Suprapubic skin (tissue), 4 donors: ENCODE measurements around the gene SGPL1. TPM values are rescaled to one million over a fixed set of nuclear protein-coding genes. Genes with fewer than 3 reads are reported as not detected.

Experiments used
- DNase-seq, 2 donors: peaks; one replicate each; pipeline ENCODE4 v3.0.0-alpha.2; 2019; ENCODE audit warnings: low spot score in 2 of 2
- H3K27ac ChIP-seq: fragments of 200-600 bp; sonication (generic); one replicate; pipeline ENCODE4 v1.5.1; 2019
- H3K27me3 ChIP-seq: fragments of 200-600 bp; sonication (generic); one replicate; pipeline ENCODE4 v1.5.1; 2019
- H3K36me3 ChIP-seq: fragments of 200-600 bp; sonication (generic); one replicate; pipeline ENCODE4 v1.5.1; 2019
- H3K4me1 ChIP-seq: fragments of 200-600 bp; sonication (generic); one replicate; pipeline ENCODE4 v1.5.1; 2019
- H3K4me3 ChIP-seq: fragments of 200-600 bp; sonication (generic); one replicate; pipeline ENCODE4 v1.5.1; 2019; ENCODE audit warnings: mild to moderate bottlenecking
- H3K9me3 ChIP-seq: fragments of 200-600 bp; sonication (generic); one replicate; pipeline ENCODE4 v1.5.1; 2019
- CTCF ChIP-seq, 2 donors: fragments of 200-600 bp in 1 of 2; fragments of 450-650 bp in 1 of 2; sonication (generic) in 1 of 2; IDR thresholded peaks; one replicate each; pipeline ENCODE4 v1.5.1; 2016 to 2019; ENCODE audit warnings: antibody characterized with exemption in 2 of 2, mild to moderate bottlenecking in 1 of 2, moderate library complexity in 1 of 2
- EP300 ChIP-seq: sonication (generic); formaldehyde crosslinking; IDR thresholded peaks from one replicate; pipeline ENCODE4 v1.6.1; 2017; ENCODE audit warnings: antibody characterized with exemption
- POLR2A ChIP-seq, 2 donors: fragments of 450-650 bp; IDR thresholded peaks; one replicate each; pipeline ENCODE4 v1.6.1; 2017; ENCODE audit warnings: antibody characterized with exemption in 2 of 2, mild to moderate bottlenecking in 2 of 2, moderate library complexity in 2 of 2
- POLR2AphosphoS5 ChIP-seq, 3 donors: sonication (generic); formaldehyde crosslinking; IDR thresholded peaks; one replicate each; pipeline ENCODE4 v1.6.1; 2017; ENCODE audit warnings: antibody characterized with exemption in 3 of 3
- WGBS: methylation state at CpG from one replicate; pipeline ENCODE4 v1.1.5; 2018; 5-methylcytosine and 5-hydroxymethylcytosine counted together
- total RNA-seq, 4 donors: library from RNA; depleted of rRNA; stranded (reverse); fragments of >200 nt; gene quantifications; one replicate each; pipeline ENCODE4 v1.1.0, GENCODE V29; 2016

The SGPL1 gene
- total RNA-seq, 4 donors from 2014 or later = 54.4 to 80.1 (median 59.6) TPM

GRCh38 chr10:70893227-70894006 lies 77.7 kb downstream of the SGPL1 start:
- no peak for DNase-seq
- no peaks in the 10 kb centered on the region for H3K36me3 ChIP-seq
- no peaks in the 10 kb centered on the region for H3K9me3 ChIP-seq
- no peak overlapping the region for H3K4me3 ChIP-seq
- 84% methylated on average over 8 of the region's 10 CpGs for WGBS
- no peaks in the 10 kb centered on the region for H3K27me3 ChIP-seq
- no peak overlapping the region for H3K27ac ChIP-seq
- TF ChIP-seq EP300 (no peak), POLR2AphosphoS5 (IDR thresholded peaks at IDR 0.05) (no peak), POLR2A (IDR thresholded peaks at IDR 0.05) (no peak), CTCF (IDR thresholded peaks at IDR 0.05) (no peak)
- peaks cover 8% of the 10 kb centered on the region for H3K4me1 ChIP-seq

GRCh38 chr10:70894416-70894815 lies 78.7 kb downstream of the SGPL1 start:
- Histone ChIP-seq H3K4me1 (no peaks in the 10 kb centered on the region), H3K27me3 (no peaks in the 10 kb centered on the region), H3K9me3 (no peaks in the 10 kb centered on the region), H3K27ac (no peak overlapping the region), H3K36me3 (no peaks in the 10 kb centered on the region), H3K4me3 (no peak overlapping the region)
- DNase-seq = no peak
- WGBS = 82% methylated on average over 2 of the region's 2 CpGs
- TF ChIP-seq POLR2A (IDR thresholded peaks at IDR 0.05) (no peak), EP300 (no peak), POLR2AphosphoS5 (IDR thresholded peaks at IDR 0.05) (no peak), CTCF (IDR thresholded peaks at IDR 0.05) (no peak)

- no peaks in the 10 kb centered on the region for H3K9me3 ChIP-seq
Measured at GRCh38 chr10:70896551-70896950, 80.8 kb downstream of the SGPL1 start.

GRCh38 chr10:70898687-70899086 lies 82.9 kb downstream of the SGPL1 start:
- Histone ChIP-seq H3K36me3 (no peaks in the 10 kb centered on the region), H3K27ac (no peak overlapping the region), H3K27me3 (peaks cover 8% of the 10 kb centered on the region), H3K4me1 (no peaks in the 10 kb centered on the region), H3K4me3 (no peak overlapping the region), H3K9me3 (no peaks in the 10 kb centered on the region)
- TF ChIP-seq POLR2AphosphoS5 (IDR thresholded peaks at IDR 0.05) = no peak
- TF ChIP-seq CTCF (IDR thresholded peaks at IDR 0.05) = no peak
- TF ChIP-seq POLR2A (IDR thresholded peaks at IDR 0.05) = no peak
- no peak for TF ChIP-seq EP300
- DNase-seq = no peak
- 71% methylated on average over 3 of the region's 3 CpGs for WGBS

More at GRCh38 chr10:70896551-70896950, 80.8 kb downstream of the SGPL1 start:
- no peaks in the 10 kb centered on the region for H3K36me3 ChIP-seq
- H3K4me1 ChIP-seq = no peaks in the 10 kb centered on the region
- no peak for DNase-seq
- TF ChIP-seq CTCF (IDR thresholded peaks at IDR 0.05) (no peak), EP300 (no peak), POLR2AphosphoS5 (IDR thresholded peaks at IDR 0.05) (no peak), POLR2A (IDR thresholded peaks at IDR 0.05) (no peak)
- peaks cover 3% of the 10 kb centered on the region for H3K27me3 ChIP-seq
- WGBS = 100% methylated on average over 1 of the region's 1 CpG
- H3K27ac ChIP-seq = no peak overlapping the region
- H3K4me3 ChIP-seq = no peak overlapping the region

- H3K4me1 ChIP-seq = no peaks in the 10 kb centered on the region
- TF ChIP-seq POLR2A (IDR thresholded peaks at IDR 0.05) = no peak
- no peak for TF ChIP-seq CTCF (IDR thresholded peaks at IDR 0.05)
- no peak for TF ChIP-seq POLR2AphosphoS5 (IDR thresholded peaks at IDR 0.05)
- TF ChIP-seq EP300 = no peak
- DNase-seq = no peak
- H3K27ac ChIP-seq = no peak overlapping the region
- H3K9me3 ChIP-seq = no peaks in the 10 kb centered on the region
- peaks cover 8% of the 10 kb centered on the region for H3K27me3 ChIP-seq
- WGBS = 85% methylated on average over 4 of the region's 4 CpGs
- no peak overlapping the region for H3K4me3 ChIP-seq
- no peaks in the 10 kb centered on the region for H3K36me3 ChIP-seq
Measured at GRCh38 chr10:70899096-70899495, 83.3 kb downstream of the SGPL1 start.
